Stimulated activated CD8-positive, alpha-beta memory T cell treated with anti-CD3 and anti-CD28 coated beads, Interleukin-12 subunit alpha, Interleukin-12 subunit beta, amount 100 ng/mL, for 1 hour (primary cell): ENCODE measurements around the gene PRKAR2B.

ENCODE experiments used
- DNase-seq: peaks from one replicate; pipeline ENCODE4 v3.0.0-alpha.2; 2020; ENCODE audit warnings: low read depth

PRKAR2B gene

GRCh38 chr7:107158028-107158427, 113.5 kb downstream of the PRKAR2B start:
- no peak for DNase-seq

- no peak for DNase-seq
Measured at GRCh38 chr7:107160389-107160788, 115.9 kb downstream of the PRKAR2B start.

GRCh38 chr7:107161415-107161814, 116.9 kb downstream of the PRKAR2B start:
- DNase-seq = no peak

- DNase-seq = no peak
Measured at GRCh38 chr7:107162475-107162874, 118.0 kb downstream of the PRKAR2B start.

GRCh38 chr7:107164092-107164491, 119.6 kb downstream of the PRKAR2B start:
- DNase-seq = no peak

- DNase-seq = no peak
Measured at GRCh38 chr7:107165341-107165740, 120.8 kb downstream of the PRKAR2B start.

- DNase-seq = no peak
Measured at GRCh38 chr7:107166736-107167426, 122.4 kb downstream of the PRKAR2B start.

GRCh38 chr7:107167483-107168232, 123.2 kb downstream of the PRKAR2B start:
- peak; percentile 40 for DNase-seq

GRCh38 chr7:107168233-107169119, 124.0 kb downstream of the PRKAR2B start, which contains the start of gene HBP1:
Gene HBP1, plus strand, starts transcription at chr7:107169003. Its CDS starts 10,891 bp downstream, at chr7:107179894.
- peak; percentile 97 for DNase-seq

GRCh38 chr7:107169120-107170050, 124.9 kb downstream of the PRKAR2B start:
- peak; percentile 73 for DNase-seq

- DNase-seq = no peak
Measured at GRCh38 chr7:107170051-107170915, 125.8 kb downstream of the PRKAR2B start.

- no peak for DNase-seq
Measured at GRCh38 chr7:107171496-107171895, 127.0 kb downstream of the PRKAR2B start.

- no peak for DNase-seq
Measured at GRCh38 chr7:107172276-107173032, 127.9 kb downstream of the PRKAR2B start.

- DNase-seq = no peak
Measured at GRCh38 chr7:107173191-107173590, 128.7 kb downstream of the PRKAR2B start.

GRCh38 chr7:107173691-107174406, 129.3 kb downstream of the PRKAR2B start:
- no peak for DNase-seq

- DNase-seq = no peak
Measured at GRCh38 chr7:107179326-107180164, 135.0 kb downstream of the PRKAR2B start.

GRCh38 chr7:107180378-107180777, 135.9 kb downstream of the PRKAR2B start:
- DNase-seq = peak; percentile 61

GRCh38 chr7:107181172-107181571, 136.7 kb downstream of the PRKAR2B start:
- no peak for DNase-seq
